Measurements from ENCODE around the gene PRKCD. TPM values are rescaled to one million over a fixed set of nuclear protein-coding genes. Genes with fewer than 3 reads are reported as not detected.

Gene PRKCD
- total and polyA plus RNA-seq, 9 of the 15 experiments (the other 6 are each of a cell fraction or from before 2014, with no cell fraction given) = 2.5 to 19.5 (median 6.1) TPM

GRCh38 chr3:53130179-53131061 is 30.6 kb upstream of the PRKCD start, which contains the start of gene RFT1 (continued):
- no peak for TF ChIP-seq ZNF407 (IDR thresholded peaks at IDR 0.05; ENCODE audit: low read depth)
- no peak for TF ChIP-seq ZNF311 (CRISPR knock-in tag; IDR thresholded peaks at IDR 0.05)
- TF ChIP-seq ZNF764 (CRISPR knock-in tag; IDR thresholded peaks at IDR 0.05; ENCODE audit: low read depth) = no peak
- no peak for TF ChIP-seq HNRNPH1 (optimal IDR thresholded peaks at IDR 0.05; ENCODE audit: low read depth, low read length)
- no peak for TF ChIP-seq HIVEP1 (CRISPR knock-in tag; IDR thresholded peaks at IDR 0.05)
- no peak for TF ChIP-seq RBM34 (IDR thresholded peaks at IDR 0.05; ENCODE audit: borderline replicate concordance, insufficient read depth, low read length)
- peak; percentile 92 for TF ChIP-seq ARID4B (CRISPR knock-in tag; IDR thresholded peaks at IDR 0.05)
- TF ChIP-seq SMARCA4 (IDR thresholded peaks at IDR 0.05) = no peak
- TF ChIP-seq SMARCB1 (IDR thresholded peaks at IDR 0.05; ENCODE audit: insufficient read length, low read depth) = no peak
- no peak for TF ChIP-seq ZBTB34 (CRISPR knock-in tag; IDR thresholded peaks at IDR 0.05)
- TF ChIP-seq MED1 (CRISPR knock-in tag; IDR thresholded peaks at IDR 0.05; ENCODE audit: borderline replicate concordance) = no peak
- no peak for TF ChIP-seq STAT5A (IDR thresholded peaks at IDR 0.05; ENCODE audit: borderline replicate concordance, low read length)
- no peak for TF ChIP-seq BRD4 (IDR thresholded peaks at IDR 0.05)
- no peak for TF ChIP-seq MCM7 (IDR thresholded peaks at IDR 0.05)
